Gastroesophageal sphincter (tissue), 3 donors: ENCODE measurements around the gene SLC39A11.

ENCODE experiments used
- CTCF ChIP-seq, 4 experiments: fragments of 200-600 bp in 2 of 4; fragments of 450-650 bp in 2 of 4; sonication (generic) in 1 of 4; IDR thresholded peaks; one replicate each; pipeline ENCODE4 v1.5.1; 2017 to 2019; ENCODE audit warnings: antibody characterized with exemption in 4 of 4, mild to moderate bottlenecking in 2 of 4, moderate library complexity in 2 of 4
- POLR2A ChIP-seq, 2 donors: fragments of 450-650 bp; IDR thresholded peaks; one replicate each; pipeline ENCODE4 v1.6.1; 2017; ENCODE audit warnings: antibody characterized with exemption in 2 of 2, mild to moderate bottlenecking in 2 of 2, moderate library complexity in 1 of 2
- POLR2AphosphoS5 ChIP-seq: sonication (generic); formaldehyde crosslinking; IDR thresholded peaks from one replicate; pipeline ENCODE4 v1.6.1; 2017; ENCODE audit warnings: antibody characterized with exemption

GRCh38 chr17:73025041-73025560 lies 67.4 kb downstream of the SLC39A11 start:
- TF ChIP-seq POLR2A (IDR thresholded peaks at IDR 0.05) = no peak
- no peak for TF ChIP-seq CTCF (IDR thresholded peaks at IDR 0.05)
- TF ChIP-seq POLR2AphosphoS5 = no peak
